Adrenal gland (tissue), 5 donors: ENCODE measurements around the gene MBNL3.

Source experiments
- CTCF ChIP-seq, 6 experiments: fragments of 450-650 bp in 4 of 6; fragments of 200-600 bp in 2 of 6; sonication (generic) in 1 of 6; IDR thresholded peaks; 1 replicate in 5 of 6; 2 replicates in 1 of 6; pipeline versions ENCODE4 v1.5.1 to v1.8.0; 2016 to 2021; ENCODE audit warnings: antibody characterized with exemption in 6 of 6, mild to moderate bottlenecking in 2 of 6, moderate library complexity in 1 of 6
- POLR2A ChIP-seq, 2 donors: fragments of 450-650 bp; IDR thresholded peaks; one replicate each; pipeline ENCODE4 v1.6.1; 2017; ENCODE audit warnings: antibody characterized with exemption in 2 of 2, mild to moderate bottlenecking in 2 of 2, moderate library complexity in 1 of 2
- donor health status: DM: no; HTN: no; CAD: no.

GRCh38 chrX:132470831-132471230, 18.0 kb downstream of the MBNL3 start:
- TF ChIP-seq CTCF (IDR thresholded peaks at IDR 0.05) = no peak
- no peak for TF ChIP-seq POLR2A (IDR thresholded peaks at IDR 0.05)
